ENCODE measurements around the gene API5.

DNA sequence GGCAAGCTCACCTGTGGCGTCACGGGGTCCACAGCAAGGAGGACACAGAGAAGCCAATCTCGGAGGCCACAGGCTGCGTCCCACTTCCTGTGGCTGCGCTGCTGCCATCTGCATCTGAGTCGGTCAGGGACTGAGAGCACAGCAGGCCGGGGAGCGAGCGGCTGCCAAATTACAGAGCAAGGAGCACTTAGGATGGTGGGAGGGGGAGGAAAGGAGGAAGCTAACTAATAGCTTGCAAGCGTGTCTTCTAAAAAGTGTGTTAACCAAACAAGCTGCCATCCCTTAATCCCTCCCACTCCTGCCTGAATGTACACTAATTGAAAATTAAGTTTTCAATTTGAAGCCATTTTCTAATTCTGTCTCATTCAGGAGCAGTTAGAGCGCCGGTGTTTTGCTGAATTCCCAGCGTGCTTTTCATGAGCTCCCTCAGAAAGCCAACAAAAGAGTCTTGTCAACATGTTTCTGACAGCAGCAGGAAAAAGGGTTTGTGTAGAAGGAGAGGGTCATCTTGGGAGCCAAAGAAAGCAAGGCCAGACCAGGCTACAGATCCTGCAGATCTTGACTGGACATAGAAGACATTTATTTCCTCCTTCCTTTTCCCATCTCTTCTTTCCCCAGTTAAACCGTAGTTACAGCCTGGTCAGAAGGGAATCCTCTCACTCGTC lies 42.4 kb upstream of the API5 start:
- TF ChIP-seq EP300 (IDR thresholded peaks at IDR 0.05), result no peak
- TF ChIP-seq POLR2A (IDR thresholded peaks at IDR 0.05), result no peak
- TF ChIP-seq, protein P1, sequence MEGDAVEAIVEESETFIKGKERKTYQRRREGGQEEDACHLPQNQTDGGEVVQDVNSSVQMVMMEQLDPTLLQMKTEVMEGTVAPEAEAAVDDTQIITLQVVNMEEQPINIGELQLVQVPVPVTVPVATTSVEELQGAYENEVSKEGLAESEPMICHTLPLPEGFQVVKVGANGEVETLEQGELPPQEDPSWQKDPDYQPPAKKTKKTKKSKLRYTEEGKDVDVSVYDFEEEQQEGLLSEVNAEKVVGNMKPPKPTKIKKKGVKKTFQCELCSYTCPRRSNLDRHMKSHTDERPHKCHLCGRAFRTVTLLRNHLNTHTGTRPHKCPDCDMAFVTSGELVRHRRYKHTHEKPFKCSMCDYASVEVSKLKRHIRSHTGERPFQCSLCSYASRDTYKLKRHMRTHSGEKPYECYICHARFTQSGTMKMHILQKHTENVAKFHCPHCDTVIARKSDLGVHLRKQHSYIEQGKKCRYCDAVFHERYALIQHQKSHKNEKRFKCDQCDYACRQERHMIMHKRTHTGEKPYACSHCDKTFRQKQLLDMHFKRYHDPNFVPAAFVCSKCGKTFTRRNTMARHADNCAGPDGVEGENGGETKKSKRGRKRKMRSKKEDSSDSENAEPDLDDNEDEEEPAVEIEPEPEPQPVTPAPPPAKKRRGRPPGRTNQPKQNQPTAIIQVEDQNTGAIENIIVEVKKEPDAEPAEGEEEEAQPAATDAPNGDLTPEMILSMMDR (IDR thresholded peaks at IDR 0.05), result no peak
